IPS-15b (cell line): ENCODE data around the gene WSB1.
"Not testable (repeated sequence)": the region's sequence is repeated elsewhere in the genome, so short reads cannot be mapped to it uniquely, and the experiment has no call there.

Experiments
- H3K27me3 ChIP-seq: one replicate; pipeline ENCODE4 v1.6.1; 2013; ENCODE audit warnings: low read length; ENCODE audit not compliant: control insufficient read depth, insufficient read depth
- H3K36me3 ChIP-seq: one replicate; pipeline ENCODE4 v1.6.1; 2013; ENCODE audit warnings: low read length; ENCODE audit not compliant: control insufficient read depth, insufficient read depth
- H3K4me1 ChIP-seq: one replicate; pipeline ENCODE4 v1.6.1; 2013; ENCODE audit warnings: mild to moderate bottlenecking, low read length; ENCODE audit not compliant: control insufficient read depth, insufficient read depth
- H3K4me3 ChIP-seq: one replicate; pipeline ENCODE4 v1.5.1; 2013; ENCODE audit warnings: low read depth, low read length
- H3K9ac ChIP-seq: one replicate; pipeline ENCODE4 v1.6.1; 2013; ENCODE audit warnings: low read depth, mild to moderate bottlenecking, low read length
- H3K9me3 ChIP-seq: one replicate; pipeline ENCODE4 v1.6.1; 2013; ENCODE audit warnings: mild to moderate bottlenecking, low read length; ENCODE audit not compliant: control insufficient read depth, insufficient read depth

The WSB1 gene

DNA sequence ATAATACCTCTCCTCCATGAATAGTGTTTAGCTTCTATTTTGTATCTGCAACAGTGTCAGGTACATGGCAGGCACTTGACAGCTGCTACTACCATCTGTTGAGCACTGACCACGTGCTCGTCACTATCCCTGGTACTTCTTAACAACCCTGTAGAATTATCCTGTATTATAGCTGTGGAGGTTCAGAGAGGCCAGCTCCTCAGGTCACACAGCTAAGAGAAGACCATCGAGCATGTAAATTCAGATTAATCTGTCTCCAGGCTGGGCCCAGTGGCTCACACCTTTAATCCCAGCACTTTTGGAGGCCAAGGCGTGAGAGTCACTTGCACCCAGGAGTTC is 26.3 kb downstream of the WSB1 start:
- H3K9me3 ChIP-seq, result no peaks in the 10 kb centered on the region
- no peak overlapping the region for H3K9ac ChIP-seq
- no peaks in the 10 kb centered on the region for H3K27me3 ChIP-seq
- peaks cover 2% of the 10 kb centered on the region for H3K4me1 ChIP-seq
- no peak overlapping the region for H3K4me3 ChIP-seq
- peaks cover 4% of the 10 kb centered on the region for H3K36me3 ChIP-seq

DNA sequence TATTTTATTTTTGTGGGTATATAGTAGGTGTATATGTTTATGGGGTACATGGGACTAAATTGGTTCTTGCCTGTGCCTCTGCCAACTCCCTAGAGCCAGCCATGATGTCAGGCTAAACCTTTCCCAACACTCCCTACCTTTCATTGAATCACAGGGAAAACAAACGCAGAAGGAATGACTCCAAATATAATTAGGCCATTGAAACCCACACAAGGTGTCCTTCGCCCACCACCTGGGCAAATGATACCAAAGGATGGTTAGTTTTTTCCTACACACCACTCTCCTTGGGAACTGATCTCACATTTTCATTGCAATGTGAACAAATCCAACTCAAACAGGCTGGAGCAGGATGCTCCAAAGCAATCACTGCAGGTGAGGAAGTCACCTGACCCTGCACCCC is 27.5 kb downstream of the WSB1 start:
- H3K36me3 ChIP-seq, result no peaks in the 10 kb centered on the region
- no peak overlapping the region for H3K4me3 ChIP-seq
- H3K9ac ChIP-seq, result no peak overlapping the region
- peaks cover 2% of the 10 kb centered on the region for H3K4me1 ChIP-seq
- no peaks in the 10 kb centered on the region for H3K27me3 ChIP-seq
- H3K9me3 ChIP-seq, result no peaks in the 10 kb centered on the region

DNA sequence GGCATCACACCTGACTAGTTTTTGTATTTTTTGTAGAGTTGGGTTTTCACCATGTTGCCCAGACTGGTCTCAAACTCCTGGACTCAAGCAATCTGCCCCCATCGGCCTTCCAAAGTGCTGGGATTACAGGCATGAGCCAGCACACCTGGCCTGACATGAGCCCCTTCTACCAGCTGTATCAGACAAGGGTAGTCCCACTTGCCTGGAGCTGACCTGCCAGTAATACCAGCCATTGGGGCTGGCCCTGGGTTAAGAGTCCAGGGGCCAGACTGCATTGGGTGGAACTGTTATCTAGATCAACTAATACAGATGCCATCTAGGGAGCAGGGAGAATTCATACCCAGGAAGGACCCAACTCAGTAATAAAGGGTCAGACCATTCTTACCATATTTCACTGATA is 28.1 kb downstream of the WSB1 start:
- peaks cover 2% of the 10 kb centered on the region for H3K4me1 ChIP-seq
- no peaks in the 10 kb centered on the region for H3K9me3 ChIP-seq
- no peaks in the 10 kb centered on the region for H3K27me3 ChIP-seq
- no peak overlapping the region for H3K4me3 ChIP-seq
- H3K36me3 ChIP-seq, result no peaks in the 10 kb centered on the region
- no peak overlapping the region for H3K9ac ChIP-seq

DNA sequence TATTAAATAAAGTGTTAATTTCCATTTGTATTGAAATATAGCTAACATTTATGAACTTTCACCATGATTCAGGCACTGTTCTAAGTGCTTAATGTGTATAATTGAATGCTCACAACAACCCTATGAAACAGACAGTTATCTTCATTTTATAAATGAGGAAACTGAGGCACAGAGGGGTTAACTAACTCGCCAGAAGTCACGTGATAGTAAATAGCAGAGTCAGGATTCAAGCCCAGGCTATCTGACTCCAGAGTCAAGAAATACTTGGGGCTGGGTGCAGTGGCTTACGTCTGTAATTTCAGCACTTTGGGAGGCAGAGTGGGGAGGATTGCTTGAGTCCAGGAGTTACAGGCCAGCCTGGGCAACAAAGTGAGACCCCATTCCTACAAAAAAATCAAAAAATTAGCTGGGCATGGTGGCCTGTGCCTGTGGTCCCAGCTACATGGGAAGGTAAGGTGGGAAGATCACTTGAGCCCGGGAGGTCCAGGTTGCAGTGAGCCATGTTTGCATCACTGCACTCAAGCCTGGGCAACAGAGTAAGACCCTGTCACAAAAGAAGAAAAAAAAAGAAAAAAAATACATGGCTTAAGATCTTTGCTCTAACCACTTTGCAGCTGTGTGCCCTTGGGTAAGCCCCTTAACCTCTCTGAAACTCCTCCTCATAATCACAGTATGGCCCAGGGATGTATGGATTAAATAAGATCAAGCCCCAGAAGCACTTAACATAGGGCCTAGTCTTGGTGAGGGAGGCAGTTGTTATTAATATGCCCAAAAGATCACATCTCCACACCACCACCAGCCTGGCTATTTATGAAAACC is 29.0 kb downstream of the WSB1 start:
- H3K4me3 ChIP-seq, result no peak overlapping the region
- no peak overlapping the region for H3K9ac ChIP-seq
- H3K9me3 ChIP-seq, result no peaks in the 10 kb centered on the region
- H3K36me3 ChIP-seq, result no peaks in the 10 kb centered on the region
- H3K4me1 ChIP-seq, result peaks cover 2% of the 10 kb centered on the region
- no peaks in the 10 kb centered on the region for H3K27me3 ChIP-seq

DNA sequence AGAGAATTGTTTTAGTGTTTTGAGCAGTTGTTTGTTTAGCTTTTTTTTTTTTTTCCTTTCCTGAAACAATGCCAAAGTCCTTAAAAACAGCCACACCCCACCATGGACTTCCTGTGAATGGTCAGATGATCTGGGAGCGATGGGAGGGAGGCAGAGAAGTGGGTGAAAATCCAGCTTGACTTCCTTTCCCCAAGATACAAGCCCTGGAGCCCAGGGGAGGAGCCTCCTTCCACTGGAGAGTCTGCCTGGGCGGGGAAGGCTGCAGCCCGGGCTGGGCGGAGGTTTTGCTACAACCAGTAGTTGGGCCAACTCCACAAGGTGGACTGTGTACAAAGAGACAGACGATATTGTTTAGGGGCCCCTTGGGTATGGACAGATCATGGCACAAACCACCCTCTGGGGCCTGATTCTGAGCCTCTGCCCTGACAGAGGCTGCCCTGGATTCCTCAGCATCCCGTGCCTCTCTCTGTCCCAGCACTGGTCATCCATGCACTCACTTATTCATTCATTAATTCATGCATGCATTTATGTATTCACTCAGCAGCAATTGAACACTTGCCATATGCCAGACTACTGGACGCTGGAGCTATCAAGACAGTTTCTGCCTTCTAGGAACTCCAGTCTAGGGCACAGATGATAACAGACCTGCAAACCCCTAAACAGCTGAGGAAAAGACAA is 29.8 kb downstream of the WSB1 start:
- H3K9ac ChIP-seq, result no peak overlapping the region
- peaks cover 2% of the 10 kb centered on the region for H3K4me1 ChIP-seq
- no peak overlapping the region for H3K4me3 ChIP-seq
- H3K27me3 ChIP-seq, result no peaks in the 10 kb centered on the region
- H3K9me3 ChIP-seq, result no peaks in the 10 kb centered on the region
- no peaks in the 10 kb centered on the region for H3K36me3 ChIP-seq

DNA sequence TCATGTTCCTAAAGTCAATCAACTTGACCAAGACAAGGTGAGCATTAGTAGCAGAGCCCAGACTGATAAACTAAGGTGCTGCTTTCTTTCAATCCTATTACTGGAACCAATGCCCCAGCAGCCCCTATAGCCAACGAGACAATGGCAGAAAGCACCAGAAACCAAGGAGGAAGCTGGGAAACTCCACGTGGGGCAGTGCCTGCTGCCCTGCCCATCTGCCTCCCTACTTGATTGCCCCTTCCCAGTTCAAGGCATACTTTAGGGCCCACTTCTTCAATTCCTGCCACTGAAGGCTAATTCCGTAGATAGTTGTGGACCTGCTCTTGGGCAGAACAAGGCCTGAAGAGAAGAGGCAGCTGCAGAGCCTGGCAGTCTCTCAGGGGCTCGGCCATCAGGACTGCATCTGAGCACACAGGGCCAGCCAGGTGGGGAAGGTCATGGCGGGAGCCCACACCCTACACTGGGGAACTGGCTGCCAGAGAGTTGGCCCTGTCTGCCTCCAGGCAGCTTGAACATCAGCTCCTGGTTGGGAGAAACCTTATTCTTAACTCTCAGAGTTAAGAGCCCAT is 30.9 kb downstream of the WSB1 start:
- Histone ChIP-seq H3K36me3 (no peaks in the 10 kb centered on the region), H3K9ac (no peak overlapping the region), H3K4me3 (no peak overlapping the region), H3K27me3 (no peaks in the 10 kb centered on the region), H3K4me1 (peaks cover 2% of the 10 kb centered on the region), H3K9me3 (no peaks in the 10 kb centered on the region)

DNA sequence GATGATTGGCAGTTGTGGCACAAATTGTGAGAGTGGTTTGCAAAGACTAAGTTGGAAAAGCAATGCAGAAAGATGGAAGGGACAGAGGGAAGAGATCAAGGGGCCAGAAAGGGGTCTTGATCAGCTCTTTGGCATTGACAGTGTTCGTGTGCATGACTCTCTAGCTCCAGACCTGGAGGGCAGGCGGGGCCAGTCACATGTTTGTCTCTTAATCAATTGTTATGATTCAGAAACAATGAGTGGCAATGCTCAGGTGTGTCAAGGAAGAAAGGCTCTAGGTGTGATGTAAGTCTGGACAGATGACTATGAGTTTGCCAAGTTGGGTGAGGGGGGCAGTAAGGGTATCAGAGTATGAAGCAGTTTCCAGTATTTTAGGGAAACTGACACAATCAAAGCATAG is 32.1 kb downstream of the WSB1 start:
- no peak overlapping the region for H3K9ac ChIP-seq
- no peaks in the 10 kb centered on the region for H3K36me3 ChIP-seq
- no peak overlapping the region for H3K4me3 ChIP-seq
- H3K27me3 ChIP-seq, result no peaks in the 10 kb centered on the region
- H3K4me1 ChIP-seq, result peaks cover 2% of the 10 kb centered on the region
- no peaks in the 10 kb centered on the region for H3K9me3 ChIP-seq

DNA sequence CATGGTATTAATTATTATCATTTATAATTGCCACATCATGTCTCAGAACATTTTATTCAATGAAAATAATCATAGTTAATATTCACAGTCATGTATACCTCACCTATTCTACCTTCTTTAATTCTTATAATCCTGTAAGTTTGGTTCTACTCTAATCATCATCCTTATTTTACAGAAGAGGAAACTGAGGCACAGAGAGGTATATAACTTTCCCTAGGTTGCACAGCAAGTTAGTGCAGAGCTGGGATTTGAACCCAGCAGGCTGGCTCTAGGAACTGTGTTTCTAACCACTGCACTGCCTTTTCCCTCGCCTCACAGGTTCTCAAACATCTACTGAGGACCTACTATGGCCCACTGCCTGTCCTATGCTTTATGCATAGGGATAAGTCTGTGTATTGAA is 32.7 kb downstream of the WSB1 start:
- no peaks in the 10 kb centered on the region for H3K4me1 ChIP-seq
- H3K27me3 ChIP-seq, result no peaks in the 10 kb centered on the region
- no peak overlapping the region for H3K9ac ChIP-seq
- H3K36me3 ChIP-seq, result no peaks in the 10 kb centered on the region
- H3K9me3 ChIP-seq, result no peaks in the 10 kb centered on the region
- no peak overlapping the region for H3K4me3 ChIP-seq

DNA sequence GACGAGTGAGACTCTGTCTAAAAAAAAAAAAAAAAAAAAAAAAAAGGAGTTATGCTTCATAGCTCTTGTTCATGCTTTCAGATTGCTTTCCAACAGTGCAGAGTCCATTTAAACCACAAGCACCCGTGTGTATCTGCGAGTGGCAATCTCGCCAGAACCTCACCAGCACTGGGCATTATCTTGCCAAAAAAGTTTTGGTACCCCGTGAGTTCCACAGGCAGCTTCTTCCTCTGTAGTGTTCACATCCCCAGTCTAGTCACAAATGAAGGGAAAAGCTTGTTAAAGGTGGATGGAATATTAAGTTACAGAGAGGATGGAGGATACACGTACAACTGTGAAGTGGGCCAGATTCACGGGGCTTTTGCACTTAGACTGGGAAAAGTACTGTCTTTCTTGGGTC is 33.5 kb downstream of the WSB1 start:
- no peaks in the 10 kb centered on the region for H3K27me3 ChIP-seq
- H3K36me3 ChIP-seq, result no peaks in the 10 kb centered on the region
- H3K4me1 ChIP-seq, result peaks cover 2% of the 10 kb centered on the region
- no peaks in the 10 kb centered on the region for H3K9me3 ChIP-seq
- no peak overlapping the region for H3K9ac ChIP-seq
- no peak overlapping the region for H3K4me3 ChIP-seq

DNA sequence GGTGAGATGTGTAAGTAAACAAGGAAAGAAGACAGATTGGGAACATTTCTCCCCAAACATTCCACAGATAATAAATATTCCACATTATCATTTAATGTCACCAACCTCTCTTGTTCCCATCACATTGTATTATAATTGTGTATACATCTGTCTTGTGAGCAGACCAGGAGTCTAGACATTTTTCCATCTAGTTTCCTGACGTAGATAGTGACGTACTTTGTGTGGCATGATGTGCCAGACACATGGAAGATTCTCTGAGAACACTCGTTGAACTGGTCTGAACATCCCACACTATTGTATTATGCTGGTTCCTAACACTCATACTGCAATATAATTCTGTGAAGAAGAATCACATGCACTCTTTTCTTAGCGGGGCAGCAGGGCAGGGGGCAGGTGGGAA is 34.0 kb downstream of the WSB1 start:
- H3K9me3 ChIP-seq, result no peaks in the 10 kb centered on the region
- H3K4me1 ChIP-seq, result peaks cover 2% of the 10 kb centered on the region
- H3K27me3 ChIP-seq, result no peaks in the 10 kb centered on the region
- no peak overlapping the region for H3K4me3 ChIP-seq
- no peak overlapping the region for H3K9ac ChIP-seq
- no peaks in the 10 kb centered on the region for H3K36me3 ChIP-seq

DNA sequence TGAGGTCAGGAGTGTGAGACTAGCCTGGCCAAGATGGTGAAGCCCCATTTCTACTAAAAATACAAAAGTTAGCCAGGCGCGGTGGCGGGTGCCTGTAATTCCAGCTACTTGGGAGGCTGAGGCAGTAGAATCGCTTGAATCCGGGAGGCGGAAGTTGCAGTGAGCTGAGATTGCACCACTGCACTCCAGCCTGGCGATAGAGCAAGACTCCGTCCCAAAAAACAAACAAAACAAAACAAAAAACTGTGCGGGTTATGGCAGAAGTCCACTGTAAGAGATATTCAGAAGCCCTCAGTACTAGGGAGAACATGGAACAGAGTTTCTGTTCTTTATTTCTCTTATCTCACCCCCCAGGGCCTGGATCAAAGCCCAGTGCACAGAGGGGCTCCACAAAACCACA is 34.8 kb downstream of the WSB1 start:
- not testable (repeated sequence) for H3K9ac ChIP-seq, H3K4me1 ChIP-seq, H3K36me3 ChIP-seq, H3K9me3 ChIP-seq, H3K4me3 ChIP-seq, H3K27me3 ChIP-seq

DNA sequence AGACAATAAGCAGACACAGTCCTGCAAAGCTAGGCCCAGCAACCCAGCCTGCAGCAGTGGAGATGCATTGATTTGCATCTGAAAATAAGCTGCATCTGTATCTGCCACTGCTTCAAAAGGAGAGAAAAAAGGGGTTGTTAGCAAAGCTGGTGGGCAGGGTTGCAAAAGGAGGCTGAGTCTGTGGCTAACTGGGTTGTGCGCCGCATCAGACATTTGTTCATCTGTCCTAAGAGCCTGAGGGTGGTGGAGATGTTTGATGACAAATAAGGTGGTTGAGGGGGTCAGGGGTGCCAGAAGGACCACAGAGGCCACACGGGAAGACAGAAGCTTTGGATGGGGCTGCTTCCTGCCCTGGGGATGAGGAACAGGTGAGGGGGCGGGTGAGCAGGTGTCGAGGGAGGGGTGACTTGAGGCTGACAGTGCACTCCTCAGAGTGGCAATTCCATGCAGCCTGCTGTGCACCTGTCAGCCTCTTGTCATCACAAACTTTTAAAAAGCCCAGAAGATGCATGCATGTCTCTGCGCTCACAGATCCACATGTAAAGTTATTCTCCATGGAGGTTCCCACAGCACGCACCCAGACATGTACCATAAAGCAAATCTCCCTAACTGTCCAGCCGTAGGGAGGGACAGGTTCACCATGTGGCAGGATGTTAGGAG is 35.4 kb downstream of the WSB1 start:
- H3K4me3 ChIP-seq, result no peak overlapping the region
- H3K36me3 ChIP-seq, result no peaks in the 10 kb centered on the region
- H3K27me3 ChIP-seq, result no peaks in the 10 kb centered on the region
- H3K9ac ChIP-seq, result no peak overlapping the region
- H3K4me1 ChIP-seq, result peaks cover 2% of the 10 kb centered on the region
- no peaks in the 10 kb centered on the region for H3K9me3 ChIP-seq
